IMR-90 (cell line): Measurements from ENCODE around the gene KAT2A. TPM values are rescaled to one million over a fixed set of nuclear protein-coding genes. Genes with fewer than 3 reads are reported as not detected.

Experiments
- BHLHE40 ChIP-seq: fragments of 150-350 bp; IDR thresholded peaks from 2 replicates; pipeline ENCODE4 v1.6.1; 2016; ENCODE audit warnings: mild to moderate bottlenecking, low read depth, low read length
- CHD1 ChIP-seq: IDR thresholded peaks from 2 replicates; pipeline ENCODE4 v1.6.1; 2012; ENCODE audit warnings: low read depth, low read length, improper control_type of control experiment
- POLR2A ChIP-seq: IDR thresholded peaks from 2 replicates; pipeline ENCODE4 v1.6.1; 2012; ENCODE audit warnings: mild to moderate bottlenecking, low read depth, low read length
- RAD21 ChIP-seq: IDR thresholded peaks from 2 replicates; pipeline ENCODE4 v1.6.1; 2012; ENCODE audit warnings: low read length, improper control_type of control experiment
- polyA plus RNA-seq, 3 experiments: library from polyadenylated mRNA; depleted of rRNA; stranded (reverse); fragments of >200 nt; gene quantifications; 2 replicates each; pipeline ENCODE4 v1.2.3, GENCODE V29; 2012; ENCODE audit warnings: low replicate concordance in 1 of 3
- total RNA-seq: library from RNA; depleted of rRNA; stranded (reverse); fragments of >200 nt; gene quantifications from 2 replicates; pipeline ENCODE4 v1.2.3, GENCODE V29; 2012
- TF ChIP-seq, protein P1 (sequence below): fragments of 150-350 bp; IDR thresholded peaks from 2 replicates; pipeline ENCODE4 v1.6.1; 2016; ENCODE audit warnings: low read depth, mild to moderate bottlenecking, low read length, moderate library complexity, borderline replicate concordance

The KAT2A gene
- total and polyA plus RNA-seq, 2 of the 4 experiments (the other 2 are of a cell fraction): 6.3 to 28.2 TPM

- TF ChIP-seq, protein P1, sequence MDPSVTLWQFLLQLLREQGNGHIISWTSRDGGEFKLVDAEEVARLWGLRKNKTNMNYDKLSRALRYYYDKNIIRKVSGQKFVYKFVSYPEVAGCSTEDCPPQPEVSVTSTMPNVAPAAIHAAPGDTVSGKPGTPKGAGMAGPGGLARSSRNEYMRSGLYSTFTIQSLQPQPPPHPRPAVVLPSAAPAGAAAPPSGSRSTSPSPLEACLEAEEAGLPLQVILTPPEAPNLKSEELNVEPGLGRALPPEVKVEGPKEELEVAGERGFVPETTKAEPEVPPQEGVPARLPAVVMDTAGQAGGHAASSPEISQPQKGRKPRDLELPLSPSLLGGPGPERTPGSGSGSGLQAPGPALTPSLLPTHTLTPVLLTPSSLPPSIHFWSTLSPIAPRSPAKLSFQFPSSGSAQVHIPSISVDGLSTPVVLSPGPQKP: no peak
- TF ChIP-seq BHLHE40: no peak
- TF ChIP-seq POLR2A: no peak
- no peak for TF ChIP-seq CHD1
- TF ChIP-seq RAD21: no peak
Measured at GRCh38 chr17:42136654-42137051, 15.5 kb upstream of the KAT2A start (continued).
